Activated CD4-positive, CD25-positive, alpha-beta regulatory T cell (primary cell): Measurements from ENCODE around the gene PAX7.

ENCODE experiments used
- DNase-seq, 4 experiments: peaks; one replicate each; lab custom pipeline; 2025; lab: John Stamatoyannopoulos, UW

The PAX7 gene

DNA sequence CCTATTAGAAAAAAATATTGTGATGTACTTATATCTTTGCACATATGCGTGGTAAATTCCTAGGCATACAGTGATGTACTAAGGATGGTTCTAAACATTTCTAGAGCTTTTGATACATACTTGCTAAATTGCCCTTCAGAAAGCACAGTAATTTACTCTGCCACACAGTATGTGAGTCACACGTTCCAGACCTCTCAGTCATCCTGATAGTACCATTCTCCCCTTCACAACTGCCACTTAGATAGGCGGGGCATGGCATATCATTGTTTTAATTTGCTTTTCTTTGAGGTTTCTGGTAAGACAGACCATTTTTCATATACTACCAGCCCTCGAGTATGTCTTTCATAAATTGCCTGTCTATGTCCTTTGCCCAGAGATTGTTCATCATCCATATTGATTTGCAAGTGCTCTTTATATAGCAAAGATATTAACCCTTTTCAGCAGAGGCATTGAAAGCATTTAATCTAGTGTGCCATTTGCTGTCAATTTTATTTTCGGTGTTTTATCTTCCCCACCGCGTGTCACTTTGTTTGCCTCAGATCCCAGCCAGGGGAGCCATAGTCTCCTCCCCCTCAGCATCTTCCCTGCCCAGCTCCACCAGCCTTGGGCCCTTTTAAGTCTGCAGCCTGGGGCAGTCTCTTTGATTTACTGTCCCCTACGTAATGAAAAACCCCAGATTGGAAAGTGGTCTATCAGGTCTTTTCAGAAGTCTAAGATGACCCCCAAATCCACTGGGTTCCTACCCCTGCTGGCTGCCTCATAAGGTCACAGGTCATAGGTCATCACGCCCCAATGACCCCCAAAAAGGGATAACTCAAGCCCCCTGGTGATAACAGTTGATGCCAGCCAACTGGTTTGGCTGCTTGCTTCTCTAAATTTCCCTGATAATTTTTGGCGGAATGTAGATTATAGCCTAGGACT, 11.8 kb upstream of the PAX7 start:
- no peak for DNase-seq

DNA sequence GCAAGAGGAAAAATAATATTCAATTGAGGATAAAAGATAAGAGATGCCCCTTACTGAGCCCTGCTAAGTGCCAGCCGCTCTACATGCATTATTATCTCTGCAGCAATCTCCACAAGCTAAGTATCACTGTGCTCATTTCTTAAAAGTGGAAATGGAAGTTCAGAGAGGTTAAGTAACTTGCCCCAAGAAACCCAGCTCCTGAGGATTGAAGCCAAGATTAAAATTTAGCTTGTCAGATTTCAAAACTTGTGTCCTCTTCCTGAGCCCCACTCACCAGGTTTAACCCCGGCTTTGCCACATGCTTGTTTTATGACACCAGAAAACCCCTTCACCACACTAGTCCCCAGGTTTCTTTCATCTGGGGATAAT, 11.2 kb upstream of the PAX7 start:
- DNase-seq: no peak

DNA sequence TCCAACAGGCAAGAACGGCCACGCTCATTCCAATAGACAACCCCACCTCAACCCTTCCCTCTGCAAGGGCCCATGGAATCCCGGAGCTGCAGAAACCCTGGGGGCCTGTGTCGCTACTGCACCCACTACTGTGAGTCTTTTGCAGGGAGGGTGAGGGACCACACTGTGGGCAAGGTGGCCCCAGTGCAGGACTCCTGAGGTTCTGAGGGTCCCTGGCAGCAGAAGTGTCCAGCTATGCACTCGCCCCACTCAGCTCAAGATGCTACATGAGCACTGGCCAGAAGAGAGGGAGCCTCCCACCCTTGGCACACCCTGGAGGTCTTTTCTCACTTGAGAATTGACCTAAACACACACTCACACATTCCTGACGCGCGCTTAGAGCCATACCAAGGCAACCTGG, 2.1 kb upstream of the PAX7 start:
- DNase-seq: no peak

DNA sequence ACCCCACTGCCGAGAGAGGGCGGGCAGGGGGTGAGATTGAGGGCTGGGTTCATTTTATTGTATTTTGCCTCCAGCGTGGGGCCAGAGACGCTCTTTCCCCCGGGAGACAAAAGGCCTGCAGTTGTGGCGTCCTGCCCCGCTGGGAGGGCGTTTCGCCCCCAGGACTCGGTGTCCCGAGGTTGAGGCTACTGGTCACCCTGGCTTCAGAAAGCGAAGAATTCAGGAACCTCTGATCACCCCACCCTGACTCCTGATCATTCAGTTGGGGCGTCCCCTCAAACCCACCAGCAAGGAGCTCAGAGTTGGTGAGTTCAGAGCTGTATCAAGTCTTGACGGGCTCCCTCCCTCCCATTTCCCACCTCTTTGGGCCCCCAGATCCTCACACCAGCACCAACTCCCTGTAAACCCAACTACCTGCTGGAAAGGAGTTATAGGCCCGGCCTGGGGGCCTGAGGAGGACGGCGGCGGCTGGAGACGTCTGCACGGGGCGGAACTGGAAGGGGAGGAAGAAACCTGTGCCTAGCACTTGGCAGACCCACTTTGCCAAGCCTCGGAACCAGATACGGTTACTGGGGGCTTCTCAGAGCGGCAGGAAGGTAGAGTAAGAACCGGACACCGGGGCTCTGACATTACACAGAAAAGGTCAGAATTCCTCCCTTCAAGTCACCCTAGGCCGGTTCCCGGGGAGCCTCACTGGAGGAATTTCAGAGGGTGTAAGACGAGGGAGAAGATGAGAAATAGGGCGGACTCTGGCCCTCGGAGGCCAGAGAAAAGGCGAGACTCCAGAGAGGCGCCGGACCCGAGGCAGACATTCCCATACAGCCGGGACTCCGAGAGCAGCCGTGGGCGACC, 761 bp upstream of the PAX7 start:
- no peak for DNase-seq

DNA sequence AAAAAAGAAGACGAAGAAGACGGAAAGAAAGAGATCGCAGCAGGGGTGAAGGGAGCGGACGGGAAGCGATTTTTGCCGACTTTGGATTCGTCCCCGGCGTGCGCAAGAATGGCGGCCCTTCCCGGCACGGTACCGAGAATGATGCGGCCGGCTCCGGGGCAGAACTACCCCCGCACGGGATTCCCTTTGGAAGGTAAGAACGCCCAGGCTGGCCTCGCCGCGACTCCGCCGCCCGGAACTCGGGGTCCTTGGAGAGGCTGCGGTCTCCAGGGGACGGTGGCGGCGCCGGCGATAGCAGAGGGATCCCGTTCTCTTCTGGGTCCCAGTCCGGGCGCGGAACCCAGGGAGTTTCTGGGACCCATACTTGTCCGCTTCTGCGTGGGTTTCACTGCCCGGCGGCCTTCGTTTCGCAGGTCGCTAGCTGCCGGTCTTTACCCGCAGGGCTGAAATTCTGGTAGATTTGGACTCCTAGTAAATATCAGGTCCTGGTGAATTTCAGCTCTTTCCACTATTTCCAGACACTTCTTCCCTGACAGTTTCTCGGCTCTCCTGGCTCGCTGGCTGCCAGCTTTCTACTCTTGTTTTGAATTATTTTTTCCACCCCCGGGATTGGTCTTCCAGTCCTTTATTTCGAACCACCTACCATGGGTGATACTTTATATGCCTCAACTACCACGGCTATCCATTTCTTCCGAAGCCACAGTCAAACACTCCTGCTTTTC, 1.0 kb downstream of the PAX7 start:
- no peak for DNase-seq

DNA sequence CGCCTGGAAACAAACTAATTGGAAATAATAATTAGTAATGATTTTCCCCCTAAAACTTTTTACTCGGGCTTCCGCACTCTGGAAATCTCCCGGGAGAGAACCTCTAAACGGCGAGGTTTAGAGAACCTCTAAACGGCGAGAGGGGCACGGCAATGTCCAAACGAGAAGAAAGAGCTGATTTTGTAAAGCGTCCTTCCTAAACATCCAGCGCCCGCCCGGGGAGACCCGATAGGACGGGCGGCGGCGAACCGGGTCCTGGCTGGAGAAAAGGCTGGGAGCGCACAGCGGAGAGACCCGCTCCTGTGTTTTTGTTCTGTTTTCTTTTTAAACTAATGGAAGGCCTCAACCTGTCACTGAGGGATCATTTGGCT, 1.6 kb downstream of the PAX7 start:
- DNase-seq: no peak

DNA sequence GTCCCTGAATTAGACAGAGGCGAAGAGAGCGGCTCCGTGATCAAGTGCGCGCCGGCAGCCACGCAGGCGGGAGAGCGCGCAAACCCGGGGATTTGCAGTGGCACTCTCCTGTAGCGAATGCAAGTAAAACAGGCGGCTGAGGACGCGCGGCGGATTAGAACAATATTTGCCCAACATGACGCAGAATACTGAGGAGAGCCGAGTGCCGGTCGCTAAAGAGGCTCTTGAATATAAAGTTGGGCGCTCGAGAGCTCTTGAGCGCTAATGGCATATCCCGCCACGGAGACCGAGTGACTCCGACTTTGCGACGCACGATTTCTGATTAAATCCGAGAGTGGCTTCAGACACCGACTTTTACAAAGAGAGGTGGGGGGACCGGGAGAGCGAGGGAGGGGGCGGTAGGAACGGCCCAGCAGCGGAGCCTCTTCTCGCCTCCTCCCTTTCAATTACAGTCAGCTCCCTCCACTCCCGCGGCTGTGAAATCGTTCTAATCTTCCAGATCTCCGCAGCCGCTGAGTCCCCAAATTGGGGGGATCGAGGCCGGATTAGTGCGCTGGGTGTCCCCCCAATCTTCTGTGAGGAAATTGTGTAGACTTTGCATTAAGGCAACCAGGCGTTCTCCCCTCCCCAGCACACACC, 2.3 kb downstream of the PAX7 start:
- DNase-seq: no peak

DNA sequence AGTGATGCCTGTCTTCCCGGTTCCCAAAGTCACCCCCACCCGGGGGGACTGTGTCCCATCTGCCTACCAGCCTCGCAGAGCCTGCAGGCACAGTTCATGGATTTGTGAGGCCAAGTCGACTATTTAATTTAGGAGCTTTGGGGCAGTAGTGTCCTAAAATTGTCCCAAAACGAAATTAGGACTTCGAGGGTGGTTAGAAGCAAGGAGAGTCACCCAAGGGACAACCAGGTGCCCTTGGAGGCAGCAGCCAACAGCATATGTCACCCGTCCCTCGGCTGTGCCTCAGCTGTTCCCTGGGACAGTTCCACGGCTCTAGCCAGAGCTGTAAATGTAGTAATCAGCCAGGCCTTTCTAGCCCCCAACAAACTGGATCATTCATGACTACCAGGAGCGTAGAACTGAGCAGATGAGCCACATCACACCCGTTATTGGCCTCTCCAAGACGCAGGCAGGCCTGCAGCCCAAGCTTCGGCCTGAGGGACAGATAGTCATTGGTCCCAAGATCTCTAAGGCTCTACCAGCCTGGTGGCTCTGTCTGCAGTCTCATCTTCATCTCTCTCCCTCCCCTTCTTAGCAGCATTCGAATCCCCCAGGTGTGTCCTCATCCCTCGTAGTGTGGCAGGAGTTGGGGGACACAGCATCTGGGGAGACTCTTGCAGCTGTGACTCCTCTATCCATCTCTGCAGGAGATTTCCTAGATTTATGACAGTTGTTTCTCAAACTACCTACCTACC, 2.9 kb downstream of the PAX7 start:
- no peak for DNase-seq

DNA sequence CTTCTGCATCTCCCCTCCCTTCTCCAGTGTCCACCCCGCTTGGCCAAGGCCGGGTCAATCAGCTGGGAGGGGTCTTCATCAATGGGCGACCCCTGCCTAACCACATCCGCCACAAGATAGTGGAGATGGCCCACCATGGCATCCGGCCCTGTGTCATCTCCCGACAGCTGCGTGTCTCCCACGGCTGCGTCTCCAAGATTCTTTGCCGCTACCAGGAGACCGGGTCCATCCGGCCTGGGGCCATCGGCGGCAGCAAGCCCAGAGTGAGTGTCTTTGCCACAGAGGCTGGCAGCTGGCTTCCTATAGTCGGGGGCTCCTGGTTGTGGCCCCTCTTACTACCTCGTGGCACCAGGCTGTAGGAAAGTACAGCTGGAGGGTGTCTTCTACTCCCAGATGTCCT, 3.6 kb downstream of the PAX7 start:
- no peak for DNase-seq

DNA sequence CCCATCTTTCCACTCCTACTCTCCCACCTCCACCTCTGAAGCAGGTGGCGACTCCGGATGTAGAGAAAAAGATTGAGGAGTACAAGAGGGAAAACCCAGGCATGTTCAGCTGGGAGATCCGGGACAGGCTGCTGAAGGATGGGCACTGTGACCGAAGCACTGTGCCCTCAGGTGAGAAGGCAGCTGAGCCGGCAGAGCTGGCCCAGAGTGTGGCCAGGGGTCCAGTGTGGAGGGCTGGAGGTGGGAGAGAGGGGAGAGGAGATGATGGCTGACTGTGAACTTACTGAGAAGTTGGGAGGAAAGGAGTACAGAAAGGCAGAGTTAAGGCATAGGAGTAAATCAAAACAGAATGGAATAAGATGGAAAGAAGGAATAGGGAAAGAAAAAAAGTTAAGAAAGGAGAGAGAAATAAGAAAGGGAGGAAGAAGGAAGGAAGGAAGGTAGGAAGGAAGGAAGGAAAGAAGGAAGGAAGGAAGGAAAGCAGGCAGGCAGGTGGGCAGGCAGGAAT, 4.5 kb downstream of the PAX7 start:
- DNase-seq: no peak

DNA sequence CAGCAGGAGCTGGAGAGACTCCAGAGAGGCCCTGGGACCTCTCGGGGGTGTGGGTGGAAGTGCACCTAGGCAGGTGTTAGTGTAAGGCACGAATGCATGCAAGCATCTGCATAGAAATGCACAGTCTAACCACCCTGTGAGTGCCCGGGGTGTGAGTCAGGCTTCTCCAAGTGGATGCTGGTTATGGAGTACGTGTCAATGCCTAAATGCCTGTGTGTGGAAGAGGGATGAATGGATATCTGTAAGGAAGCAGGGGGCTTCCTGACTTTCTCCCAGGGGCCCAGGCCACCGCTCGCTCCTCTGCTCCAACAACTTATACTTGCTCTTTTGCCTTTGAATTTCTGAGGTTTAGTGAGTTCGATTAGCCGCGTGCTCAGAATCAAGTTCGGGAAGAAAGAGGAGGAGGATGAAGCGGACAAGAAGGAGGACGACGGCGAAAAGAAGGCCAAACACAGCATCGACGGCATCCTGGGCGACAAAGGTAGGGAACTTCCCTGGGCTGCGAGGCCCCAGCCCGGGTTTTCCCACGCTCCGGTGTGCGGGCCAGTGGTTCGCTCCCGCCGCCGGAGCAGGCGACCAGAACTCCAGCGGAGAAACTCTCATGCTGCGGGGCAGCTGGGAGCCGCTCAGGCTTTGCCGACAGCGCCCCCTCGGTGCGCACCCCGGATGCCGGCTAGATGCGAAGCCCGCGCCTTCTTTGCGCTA, 5.4 kb downstream of the PAX7 start:
- DNase-seq: no peak

DNA sequence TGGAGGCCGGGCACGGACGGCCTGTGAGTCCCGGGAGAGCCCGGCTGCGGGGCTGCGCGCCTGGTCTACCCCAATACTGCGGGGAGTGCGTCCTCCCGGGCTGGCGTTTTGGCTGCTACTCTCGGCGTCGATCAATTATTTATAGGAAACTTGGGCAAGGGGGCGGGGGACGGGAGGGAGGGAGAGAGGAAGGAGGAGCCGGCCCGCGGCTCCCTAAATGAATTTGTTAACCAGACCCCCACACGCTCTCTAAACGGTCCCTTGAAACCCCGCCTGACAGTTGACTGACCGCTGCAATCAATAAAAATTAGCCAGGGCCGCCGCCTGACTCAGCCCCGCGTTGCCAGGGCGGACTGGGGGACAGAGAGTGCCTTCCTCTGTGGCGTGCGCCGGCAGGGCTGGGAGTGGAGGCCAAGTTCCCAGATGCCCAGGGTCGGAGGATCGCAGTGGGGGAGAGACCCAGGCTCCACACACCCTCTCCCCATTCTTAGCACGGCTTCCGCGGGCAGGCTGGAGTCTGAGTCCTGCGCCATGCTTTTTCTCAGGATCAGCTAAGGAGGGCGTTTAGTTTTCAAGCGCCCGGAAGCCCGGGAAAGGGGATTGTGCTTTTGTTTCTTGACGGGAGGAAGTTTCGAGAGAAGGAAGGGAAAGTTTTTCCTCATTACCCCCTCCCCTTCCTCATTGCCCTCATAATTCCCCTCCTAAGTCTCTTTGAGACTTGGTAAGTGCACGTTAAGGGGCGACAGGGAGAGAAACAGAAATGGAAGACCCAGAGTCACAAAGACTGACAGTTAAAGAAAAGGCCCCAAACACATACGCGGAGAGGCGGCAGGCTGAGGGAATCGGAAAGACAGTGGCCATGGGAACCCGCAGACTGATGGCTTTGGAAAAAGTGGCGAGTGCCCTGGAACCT, 6.2 kb downstream of the PAX7 start:
- no peak for DNase-seq

DNA sequence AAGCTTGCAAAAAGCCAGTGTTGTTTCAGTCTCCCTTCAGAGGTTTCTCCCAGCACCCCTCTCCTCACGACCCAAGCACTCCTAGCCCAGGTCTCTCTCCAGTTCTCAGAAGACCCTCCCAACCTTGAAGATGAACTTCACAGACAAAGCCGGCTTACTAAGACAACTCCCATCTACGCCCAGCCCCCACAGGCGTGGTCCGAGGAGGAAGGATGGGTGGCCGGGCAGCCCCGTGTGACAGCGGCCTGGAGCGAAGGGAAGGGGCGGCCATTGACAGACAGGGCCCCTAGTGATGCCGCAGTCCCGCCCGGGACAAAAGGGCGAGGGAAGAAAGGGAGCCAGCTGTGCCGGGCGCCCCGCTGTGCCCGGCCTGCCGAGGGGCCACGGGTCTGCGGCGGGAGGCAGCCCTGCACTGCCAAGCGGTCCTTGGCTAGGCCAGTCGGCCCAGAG, 6.9 kb downstream of the PAX7 start:
- DNase-seq: no peak

DNA sequence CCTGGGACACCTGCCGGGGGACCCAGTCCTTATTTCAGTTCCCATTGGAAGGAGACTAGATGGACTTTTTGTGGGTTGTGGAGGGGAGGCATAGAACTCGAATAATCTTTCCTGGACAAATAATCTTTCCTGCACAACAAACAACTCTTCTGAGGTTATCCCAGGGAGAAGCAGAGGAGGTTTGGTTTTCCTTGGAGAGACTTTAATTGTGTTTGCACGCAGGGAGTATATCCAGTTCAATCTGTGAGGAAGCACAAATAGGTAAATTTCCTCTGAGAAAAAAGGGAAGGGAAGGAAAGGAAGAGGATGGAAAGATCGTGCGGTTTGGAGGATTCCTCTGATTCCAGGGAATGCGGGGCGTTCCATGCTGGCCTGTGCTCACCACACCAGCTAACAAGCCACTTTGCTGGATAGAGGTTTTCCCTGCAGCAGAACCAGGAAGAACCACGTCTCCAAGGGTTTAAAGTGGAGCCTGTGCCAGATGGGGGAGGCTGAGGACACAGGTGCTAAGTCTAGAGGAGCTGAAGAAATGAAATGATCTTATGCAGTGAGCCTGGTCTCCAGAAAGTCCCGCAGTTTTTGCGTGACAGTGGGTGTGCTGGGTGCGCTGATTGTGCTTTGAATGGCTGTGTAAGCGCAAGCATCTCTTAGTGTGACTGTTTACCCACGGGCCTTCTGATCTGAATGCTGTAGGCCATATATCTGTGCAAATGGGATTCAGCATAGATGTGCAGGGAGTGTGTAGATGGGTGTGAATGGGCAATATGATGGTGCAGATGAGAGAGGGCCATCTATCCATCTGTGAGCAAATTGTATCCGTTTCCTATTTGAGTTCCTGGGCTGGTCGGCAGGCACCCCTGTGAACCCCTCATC, 7.6 kb downstream of the PAX7 start:
- DNase-seq: no peak

DNA sequence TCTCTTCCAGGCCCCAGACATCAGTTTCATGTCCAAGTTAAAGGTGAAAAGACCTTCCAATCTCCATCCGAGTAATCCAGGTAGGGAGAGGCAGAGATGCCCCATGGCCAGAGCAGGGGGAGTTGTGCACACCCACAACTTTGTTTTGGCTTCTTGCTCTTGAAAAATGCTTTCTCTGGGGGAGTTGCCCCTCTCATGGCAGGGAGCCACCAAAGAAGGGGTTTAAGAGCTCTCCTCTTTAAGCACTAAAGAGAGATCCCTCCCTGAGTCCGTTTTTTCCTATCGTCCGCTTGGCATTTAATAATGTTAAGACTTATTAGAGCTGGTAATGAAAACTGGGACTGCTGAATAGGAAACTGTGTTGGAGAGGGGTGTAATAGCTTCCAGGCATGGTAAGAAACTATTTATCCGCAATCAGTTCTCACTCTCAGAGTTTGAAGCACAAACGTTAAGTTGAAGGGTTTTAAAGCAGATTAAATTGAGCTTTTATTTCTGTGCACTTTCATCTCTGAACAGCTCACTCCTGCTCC, 8.3 kb downstream of the PAX7 start:
- no peak for DNase-seq

DNA sequence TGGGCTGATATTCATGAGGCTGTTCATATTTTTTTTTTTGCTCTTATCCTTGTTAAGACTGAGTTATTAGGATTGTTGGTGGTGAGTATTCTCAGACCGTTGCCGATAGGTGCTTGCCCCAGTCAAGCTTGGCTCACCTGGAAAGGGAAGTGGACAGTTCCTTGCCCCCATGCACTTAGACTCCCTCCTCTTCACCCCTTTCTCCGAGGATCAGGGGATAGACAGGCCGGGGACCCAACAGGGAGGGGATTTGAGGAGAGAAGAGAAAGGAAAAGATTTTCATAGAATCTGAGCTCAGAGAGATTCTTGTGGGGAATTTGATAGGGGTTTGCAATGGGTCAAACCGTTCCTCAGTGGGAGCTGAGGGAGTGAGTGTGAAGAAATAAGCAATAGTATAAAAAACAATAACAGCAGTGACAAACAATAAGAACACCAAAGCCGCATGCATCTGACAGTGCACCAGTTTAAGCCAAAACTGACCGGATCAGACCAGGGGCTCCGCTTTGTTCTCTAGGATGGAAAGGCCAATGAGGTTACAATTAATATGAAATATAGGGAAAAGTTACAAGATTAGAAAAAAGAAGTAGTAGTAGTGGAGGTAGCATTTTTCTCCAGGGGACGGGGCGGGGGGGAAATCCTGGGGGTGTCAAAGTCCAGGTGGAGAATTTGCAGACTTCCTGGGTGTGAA, 8.9 kb downstream of the PAX7 start:
- no peak for DNase-seq

DNA sequence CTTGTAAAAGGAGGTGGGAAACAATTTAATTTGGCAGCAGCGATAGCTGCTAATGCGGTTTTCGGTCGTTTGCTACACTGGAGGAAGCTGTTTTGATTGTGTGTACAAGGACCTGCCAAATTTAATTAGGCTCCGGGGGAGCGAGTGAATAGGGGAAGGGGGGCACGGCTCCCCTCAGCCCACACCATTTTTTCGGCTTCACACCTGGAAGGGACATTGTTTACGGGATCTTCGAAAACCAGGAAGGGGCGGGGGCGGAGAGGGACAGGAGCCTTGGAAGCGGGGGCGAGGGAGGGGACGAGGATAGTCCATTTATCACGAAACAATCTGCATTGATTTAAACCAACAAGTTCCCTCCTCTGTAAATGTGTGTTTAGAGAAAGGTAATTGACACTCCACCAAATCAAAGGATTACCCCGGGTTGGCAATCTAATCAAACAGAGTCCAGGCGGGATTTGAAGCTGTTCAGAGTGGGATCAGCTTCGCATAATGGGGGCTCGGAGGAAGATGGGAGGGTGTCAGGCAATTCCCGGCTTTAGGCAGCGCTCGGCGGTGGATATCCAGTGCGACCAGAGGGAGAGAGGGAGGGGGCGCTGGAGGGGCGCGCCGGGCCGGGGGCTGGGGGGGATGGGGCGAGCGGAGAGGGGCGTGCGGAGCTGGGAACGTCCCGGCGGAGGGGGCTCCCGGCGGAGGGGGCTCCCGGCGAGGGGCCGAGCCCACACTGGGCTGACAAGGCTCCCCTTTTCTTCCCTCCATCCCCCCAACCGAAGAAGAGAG, 9.8 kb downstream of the PAX7 start:
- DNase-seq: no peak
